ENCODE measurements around the gene EFNA1.
"Not testable (repeated sequence)": the region's sequence is repeated elsewhere in the genome, so short reads cannot be mapped to it uniquely, and the experiment has no call there.

Gene EFNA1

DNA sequence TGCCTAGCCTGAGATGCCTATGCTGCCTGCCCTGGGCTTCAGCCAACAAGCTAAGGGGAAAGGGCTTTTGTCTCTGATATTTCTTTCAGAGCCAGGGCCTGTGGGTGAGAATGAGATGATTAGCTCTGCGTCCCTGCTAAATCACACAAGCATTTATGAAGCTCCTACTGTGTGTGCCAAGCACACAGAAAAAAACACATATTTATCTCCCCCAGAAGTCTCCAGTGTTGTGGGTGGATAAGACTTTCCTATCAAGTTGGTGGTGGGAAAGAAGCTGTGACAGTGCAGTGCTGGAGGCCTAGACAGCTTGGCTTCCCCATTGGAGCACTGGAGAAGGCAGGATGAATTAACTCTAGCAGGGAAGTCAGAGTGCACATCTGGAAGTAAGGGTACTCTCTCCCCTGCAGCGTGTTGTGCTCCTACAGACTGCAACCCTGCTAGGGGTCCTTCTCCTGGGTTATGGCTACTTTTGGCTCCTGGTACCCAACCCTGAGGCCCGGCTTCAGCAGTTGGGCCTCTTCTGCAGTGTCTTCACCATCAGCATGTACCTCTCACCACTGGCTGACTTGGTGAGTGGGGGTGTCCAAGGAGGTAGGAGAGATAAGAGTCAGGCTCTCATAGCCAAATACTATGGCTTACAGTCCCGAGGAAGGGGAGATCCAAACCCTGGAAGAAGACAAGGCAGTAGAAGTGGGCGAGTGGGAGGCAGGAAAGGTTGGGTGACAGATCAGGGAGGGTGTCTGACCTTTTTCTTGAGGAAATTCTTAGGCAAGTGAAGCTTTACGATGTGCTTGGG is 9.7 kb downstream of the EFNA1 start:
- FAIRE-seq: no peak
- TF ChIP-seq CTCF (IDR thresholded peaks at IDR 0.05; ENCODE audit: insufficient read depth, missing control alignments): no peak

GRCh38 chr1:155139895-155140629 is 12.4 kb downstream of the EFNA1 start, which contains the start of gene DPM3:
Gene DPM3 (minus strand): TSS chr1:155140531. CDS start chr1:155140240, 291 bp downstream.
- no peak for FAIRE-seq
- peak; percentile 96 for DNase-seq (ENCODE audit: insufficient read length, low spot score)

More for the DNA sequence above, 9.7 kb downstream of the EFNA1 start:
- no peak for DNase-seq (ENCODE audit: insufficient read length, low spot score)

GRCh38 chr1:155140630-155140953 is 12.9 kb downstream of the EFNA1 start:
- DNase-seq (ENCODE audit: insufficient read length, low spot score) (no peak), FAIRE-seq (no peak)
- TF ChIP-seq CTCF (IDR thresholded peaks at IDR 0.05; ENCODE audit: insufficient read depth, missing control alignments): no peak

More at GRCh38 chr1:155139895-155140629, 12.4 kb downstream of the EFNA1 start, which contains the start of gene DPM3:
- no peak for TF ChIP-seq CTCF (IDR thresholded peaks at IDR 0.05; ENCODE audit: insufficient read depth, missing control alignments)

DNA sequence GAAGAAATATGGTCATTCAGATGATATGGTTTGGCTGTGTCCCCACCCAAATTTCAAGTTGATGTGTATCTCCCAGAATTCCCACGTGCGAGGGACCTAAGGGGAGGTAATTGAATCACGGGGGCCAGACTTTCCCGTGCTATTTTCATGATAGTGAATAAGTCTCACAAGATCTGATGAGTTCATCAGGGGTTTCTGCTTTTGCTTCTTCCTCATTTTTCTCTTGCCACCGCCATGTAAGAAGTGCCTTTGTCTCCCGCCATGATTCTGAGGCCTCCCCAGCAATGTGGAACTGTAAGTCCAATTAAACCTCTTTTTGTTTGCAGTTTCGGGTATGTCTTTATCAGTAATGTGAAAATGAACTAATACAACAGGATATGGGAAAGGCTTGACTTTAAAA is 14.1 kb downstream of the EFNA1 start:
- TF ChIP-seq CTCF (IDR thresholded peaks at IDR 0.05; ENCODE audit: insufficient read depth, missing control alignments): no peak
- DNase-seq (ENCODE audit: insufficient read length, low spot score) (no peak), FAIRE-seq (no peak)

DNA sequence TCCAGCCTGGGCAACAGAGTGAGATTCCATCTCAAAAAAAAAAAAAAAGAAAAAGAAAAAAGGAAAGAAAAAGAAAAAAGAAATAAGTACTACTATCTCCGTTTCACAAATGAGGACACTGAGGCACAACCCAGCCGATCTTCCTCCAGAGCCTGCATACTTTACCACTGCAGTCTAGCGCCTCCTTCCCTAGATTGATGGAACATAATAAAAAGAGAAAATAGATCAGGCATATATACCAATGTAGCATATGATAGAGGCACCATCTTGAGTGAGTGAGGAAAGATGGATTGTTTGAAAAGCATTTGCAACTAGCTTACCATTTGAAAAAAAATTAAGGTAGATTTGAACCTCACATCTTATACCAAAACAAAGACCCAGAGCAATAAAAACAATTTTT is 17.8 kb downstream of the EFNA1 start:
- no peak for FAIRE-seq
- TF ChIP-seq CTCF (IDR thresholded peaks at IDR 0.05; ENCODE audit: insufficient read depth, missing control alignments): peak; percentile 9
- DNase-seq (ENCODE audit: insufficient read length, low spot score): no peak

GRCh38 chr1:155155996-155156643 is 28.4 kb downstream of the EFNA1 start:
- not testable (repeated sequence) for FAIRE-seq; DNase-seq (ENCODE audit: insufficient read length, low spot score)

- DNase-seq (ENCODE audit: insufficient read length, low spot score): no peak
- TF ChIP-seq CTCF (IDR thresholded peaks at IDR 0.05; ENCODE audit: insufficient read depth, missing control alignments): no peak
- no peak for FAIRE-seq
Measured at GRCh38 chr1:155158991-155159390, 31.3 kb downstream of the EFNA1 start.

All from D721Med (cell line).